Endometrium (tissue), 2 donors: Measurements from ENCODE around the gene VPS26A.

Experiments
- FAIRE-seq: peaks from 2 replicates; lab custom pipeline; 2012; peaks lifted over from hg19 to GRCh38; lab: Jason Lieb, UNC
- donor health status: control.
- donor health status: control.

VPS26A gene

DNA sequence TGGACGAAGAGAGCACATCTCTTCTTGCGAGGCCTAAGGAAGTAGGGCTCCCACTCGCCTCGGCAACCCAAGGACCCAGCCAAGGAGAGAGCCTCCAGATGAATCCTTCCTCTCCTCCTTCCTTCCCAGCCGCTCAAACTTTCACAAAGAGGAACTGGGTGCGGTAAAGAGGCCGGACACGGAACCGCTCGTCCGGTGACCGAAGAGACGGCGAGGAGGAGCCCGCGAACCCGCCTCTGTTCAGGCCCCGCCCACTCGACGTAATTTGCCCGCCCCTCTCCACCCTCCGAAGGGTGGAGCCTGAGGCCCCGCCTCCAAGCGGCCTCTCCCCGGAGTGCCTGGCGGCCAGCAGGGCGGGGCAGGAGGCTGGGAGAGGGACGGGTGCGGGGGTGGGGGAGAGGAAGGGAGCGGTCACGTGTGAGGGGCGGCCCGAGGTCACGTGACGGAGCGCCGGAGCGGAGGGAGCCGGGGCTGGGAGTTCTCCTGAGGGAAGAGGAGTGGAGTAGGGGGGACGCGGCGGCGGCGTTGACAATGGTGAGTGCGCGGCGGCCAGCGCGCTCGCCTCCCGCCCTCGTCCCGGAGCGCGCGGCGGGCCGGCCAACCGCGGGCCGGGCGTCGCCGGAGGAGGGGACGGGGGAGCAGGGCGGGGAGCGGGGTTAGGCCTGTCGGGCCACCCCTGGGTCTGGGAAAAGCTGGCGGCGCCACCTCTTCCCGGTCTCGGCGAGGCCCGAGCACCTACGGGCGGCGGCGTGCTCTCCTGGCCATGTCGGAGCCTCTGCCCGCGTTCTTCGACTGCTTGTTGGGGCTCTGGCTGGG is at the start of gene VPS26A:
VPS26A (plus strand) TSS at position 432 of the 816 bp plus-strand sequence; CDS start at position 532, 100 bp downstream.
- peak; percentile 90 for FAIRE-seq

DNA sequence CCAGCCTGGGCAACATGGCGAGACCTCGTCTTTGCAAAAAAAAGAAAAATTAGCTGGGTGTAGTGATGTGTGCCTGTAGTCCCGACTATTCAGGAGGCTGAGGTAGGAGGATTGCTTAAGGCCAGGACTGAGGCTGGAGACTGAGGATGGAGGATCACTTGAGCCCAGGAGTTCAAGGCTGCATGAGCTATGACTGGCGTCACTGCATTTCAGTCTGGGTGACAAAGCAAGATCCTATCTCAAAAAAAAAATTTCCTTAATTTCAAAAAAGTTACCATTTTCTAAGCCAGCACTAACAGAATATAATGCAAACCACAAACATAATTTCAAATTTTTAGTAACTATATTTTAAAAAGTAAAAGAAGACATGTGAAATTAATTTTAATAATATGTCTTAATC is 49.4 kb upstream of the VPS26A start:
- FAIRE-seq, result no peak

DNA sequence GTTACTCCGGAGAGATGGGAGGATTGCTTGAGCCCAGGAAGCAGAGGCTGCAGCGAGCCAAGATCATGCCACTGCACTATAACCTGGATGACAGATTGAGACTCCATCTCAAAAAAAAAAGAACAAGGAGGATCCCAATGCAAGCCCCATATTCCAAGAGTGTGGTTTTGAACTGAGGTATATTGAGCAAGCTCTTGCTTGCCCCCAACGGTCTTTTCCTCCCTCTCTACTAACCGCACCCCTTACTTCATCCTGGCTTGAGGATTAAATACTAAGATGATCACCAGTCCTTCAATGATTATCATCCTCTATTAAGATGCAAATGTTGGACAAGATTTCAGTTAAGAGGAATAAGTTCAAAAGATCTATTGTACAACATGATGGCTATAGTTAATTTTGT is 48.5 kb upstream of the VPS26A start:
- FAIRE-seq, result no peak

DNA sequence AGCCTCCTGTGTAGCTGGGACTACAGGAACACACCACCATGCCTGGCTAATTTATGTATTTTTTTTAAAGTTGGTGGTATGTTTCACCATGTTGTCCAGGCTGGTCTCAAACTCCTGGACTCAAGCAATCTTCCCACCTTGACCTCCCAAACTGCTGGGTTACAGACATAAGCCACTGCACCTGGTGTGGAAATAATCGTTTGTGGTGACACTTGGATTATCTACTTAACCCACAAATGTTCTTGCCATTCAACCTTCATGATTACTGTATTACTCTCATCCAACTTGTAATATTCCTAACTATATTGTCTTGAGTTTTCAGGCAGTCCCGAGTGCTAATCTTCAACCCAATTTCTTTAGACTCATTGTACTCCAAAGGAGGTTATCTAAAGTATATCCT is 45.7 kb upstream of the VPS26A start:
- no peak for FAIRE-seq

DNA sequence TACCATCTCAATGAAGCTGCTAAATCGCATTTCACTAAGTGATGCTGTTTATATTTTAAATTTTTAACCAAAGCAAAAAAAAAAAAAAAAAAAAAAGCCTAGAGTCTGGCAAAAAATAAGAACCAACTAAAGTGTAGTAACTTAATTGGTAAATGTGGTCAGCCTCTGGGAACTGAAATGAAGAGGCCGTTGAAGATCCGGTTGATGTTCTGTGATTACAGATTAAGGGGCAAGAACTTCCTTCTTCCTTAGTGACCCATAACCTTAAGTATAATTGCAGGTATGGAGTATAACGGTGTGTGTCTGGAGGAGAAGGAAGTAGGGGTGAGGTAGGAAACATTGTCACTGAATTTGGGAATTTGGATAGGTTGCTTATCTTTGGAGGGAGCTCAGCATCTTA is 43.8 kb upstream of the VPS26A start:
- FAIRE-seq, result no peak

DNA sequence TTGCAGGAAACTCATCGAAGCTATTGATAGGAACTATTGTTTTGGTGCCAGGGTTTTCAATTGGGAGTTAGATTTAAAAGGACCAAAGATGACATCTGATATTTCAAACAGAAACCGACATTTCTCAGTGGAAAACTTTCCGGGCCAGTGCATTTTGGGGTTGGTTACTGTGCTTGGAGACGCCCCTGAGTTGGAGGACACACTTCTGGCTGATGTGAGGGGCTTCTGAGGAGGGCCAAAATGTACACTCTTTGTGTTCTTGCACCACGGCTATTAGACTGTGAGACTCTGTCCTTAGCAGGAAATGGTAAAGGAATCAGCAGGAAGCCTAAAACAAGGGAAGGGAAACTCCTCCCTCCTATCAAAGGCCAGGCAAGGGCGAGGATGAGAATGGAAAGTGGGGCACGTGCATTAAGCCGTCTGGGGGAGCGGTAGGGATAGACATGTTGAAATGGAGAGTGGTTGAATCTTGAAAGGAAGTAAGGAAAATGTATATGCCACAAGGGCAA is 37.9 kb upstream of the VPS26A start:
- no peak for FAIRE-seq

DNA sequence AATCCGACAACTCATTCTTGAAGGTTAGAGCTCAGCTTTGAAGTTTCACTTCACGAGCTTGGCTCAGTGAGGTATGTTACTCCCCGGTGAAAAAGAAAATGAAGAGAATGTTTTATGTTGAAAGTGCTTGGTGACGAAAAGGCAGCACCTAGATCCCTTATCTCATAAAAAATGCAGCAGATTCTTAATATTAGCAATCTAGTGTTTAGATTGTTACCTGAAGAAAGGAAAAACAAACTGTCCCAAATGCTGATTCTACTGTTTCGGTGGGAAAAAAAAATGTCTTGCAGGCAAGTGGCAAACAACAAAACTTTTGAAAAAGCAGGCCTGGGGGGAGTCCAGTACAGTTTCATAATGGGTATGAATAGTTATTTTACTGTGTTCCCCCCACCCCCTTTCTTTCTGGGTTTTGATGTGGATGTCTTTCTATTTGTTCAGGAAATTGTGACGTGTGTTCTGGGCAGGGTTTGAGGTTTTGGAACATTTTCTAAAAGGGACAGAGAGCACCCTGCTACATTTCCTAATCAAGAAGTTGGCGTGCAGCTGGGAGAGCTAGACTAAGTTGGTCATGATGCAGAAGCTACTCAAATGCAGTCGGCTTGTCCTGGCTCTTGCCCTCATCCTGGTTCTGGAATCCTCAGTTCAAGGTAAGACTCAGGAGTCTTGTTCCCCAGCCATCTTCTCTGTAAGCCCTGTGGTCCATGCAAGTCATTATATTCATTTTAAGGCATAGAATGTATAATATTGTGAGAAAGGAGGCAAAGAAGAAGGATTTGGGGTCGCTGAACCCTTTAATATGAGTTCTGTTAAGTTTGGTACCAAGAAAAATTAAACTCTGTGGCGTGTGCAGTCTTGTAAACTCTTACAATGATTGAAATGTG is 36.1 kb upstream of the VPS26A start, which contains the start of gene SRGN:
SRGN (plus strand) TSS at position 514 of the 881 bp plus-strand sequence; CDS start at position 569, 55 bp downstream.
- FAIRE-seq, result no peak

DNA sequence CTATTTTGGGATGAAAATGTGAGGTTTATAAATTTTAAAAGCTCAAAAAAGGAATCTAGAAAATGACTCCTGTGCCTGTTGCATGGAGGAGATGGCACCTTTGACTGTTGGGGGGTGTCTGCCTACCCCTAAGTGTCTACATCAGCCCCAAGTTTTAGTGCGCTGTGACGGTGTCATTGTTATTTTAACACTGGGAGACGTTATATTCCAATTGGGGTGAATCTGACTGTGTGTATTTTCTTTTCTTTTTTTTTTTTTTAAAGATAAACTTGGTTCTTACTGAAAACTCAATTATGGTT is 35.6 kb upstream of the VPS26A start:
- no peak for FAIRE-seq

DNA sequence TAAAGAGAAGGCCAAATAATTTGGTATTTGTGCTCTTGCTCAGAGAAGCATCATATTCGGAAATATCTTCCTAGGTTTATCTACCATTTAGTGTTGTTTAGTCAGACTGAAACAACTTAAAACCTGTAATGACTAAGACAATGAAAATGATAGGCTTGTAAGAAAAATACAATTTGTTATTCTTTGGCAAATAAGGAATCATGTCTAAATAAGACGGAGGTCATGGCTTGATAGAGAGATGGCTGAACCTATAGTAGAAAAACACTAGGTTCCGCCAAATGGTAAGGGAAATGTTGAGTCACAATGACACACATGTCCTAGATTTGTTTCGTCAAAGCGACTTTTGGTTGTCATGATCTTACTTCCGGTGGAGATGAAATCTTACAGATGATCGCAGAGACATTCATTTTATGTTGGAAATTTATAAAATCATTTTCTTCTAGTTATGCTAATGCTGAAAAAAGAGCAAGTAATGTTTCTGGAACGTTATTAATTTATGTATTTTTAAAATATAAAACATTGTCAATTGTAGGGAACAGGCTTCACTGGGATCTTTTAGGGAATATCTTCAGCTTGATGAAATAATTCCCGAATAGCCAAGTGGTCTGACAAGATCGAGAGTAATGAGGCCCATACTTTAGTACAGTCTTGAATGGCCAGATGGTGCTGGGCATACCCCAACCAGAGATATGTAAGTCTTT is 35.0 kb upstream of the VPS26A start:
- no peak for FAIRE-seq

DNA sequence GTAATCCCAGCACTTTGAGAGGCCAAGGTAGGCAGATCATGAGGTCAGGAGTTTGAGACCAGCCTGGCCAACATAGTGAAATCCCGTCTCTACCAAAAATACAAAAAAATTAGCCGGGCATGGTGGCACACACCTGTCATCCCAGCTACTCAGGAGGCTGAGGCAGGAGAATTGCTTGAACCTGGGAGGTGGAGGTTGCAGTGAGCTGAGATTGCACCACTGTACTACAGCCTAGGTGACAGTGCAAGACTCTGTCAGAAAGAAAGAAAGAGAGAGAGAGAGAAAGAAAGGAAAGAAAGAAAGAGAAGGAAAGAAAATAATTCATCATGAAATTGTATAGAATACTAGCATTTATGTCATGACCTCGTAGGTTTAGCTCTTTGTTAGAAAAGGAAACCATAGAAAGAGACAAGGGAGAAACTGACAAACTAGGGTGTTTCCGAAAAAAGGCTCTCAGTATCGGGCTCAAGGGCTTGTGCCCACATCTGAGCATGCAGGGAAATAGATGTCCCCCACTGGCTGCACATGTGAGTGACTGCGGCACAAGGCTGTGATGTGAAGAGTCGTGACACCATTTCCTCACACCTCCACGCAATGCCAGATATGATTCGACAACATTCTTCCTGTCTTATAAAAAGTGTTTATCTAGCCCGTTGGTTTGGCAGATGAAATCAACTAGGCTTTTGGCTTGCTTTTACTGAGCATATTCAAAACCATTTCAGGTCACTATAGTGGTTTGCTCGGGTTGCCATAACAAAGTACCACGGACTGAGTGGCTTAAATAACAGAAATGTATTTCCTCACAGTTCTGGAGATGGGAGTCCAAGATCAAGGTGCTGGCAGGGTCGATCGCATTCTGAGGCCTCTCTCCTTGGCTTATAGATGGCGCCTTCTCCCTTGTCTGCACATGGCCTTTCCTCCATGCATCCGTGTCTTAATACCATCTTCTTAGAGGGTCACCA is 34.1 kb upstream of the VPS26A start:
- FAIRE-seq, result no peak

DNA sequence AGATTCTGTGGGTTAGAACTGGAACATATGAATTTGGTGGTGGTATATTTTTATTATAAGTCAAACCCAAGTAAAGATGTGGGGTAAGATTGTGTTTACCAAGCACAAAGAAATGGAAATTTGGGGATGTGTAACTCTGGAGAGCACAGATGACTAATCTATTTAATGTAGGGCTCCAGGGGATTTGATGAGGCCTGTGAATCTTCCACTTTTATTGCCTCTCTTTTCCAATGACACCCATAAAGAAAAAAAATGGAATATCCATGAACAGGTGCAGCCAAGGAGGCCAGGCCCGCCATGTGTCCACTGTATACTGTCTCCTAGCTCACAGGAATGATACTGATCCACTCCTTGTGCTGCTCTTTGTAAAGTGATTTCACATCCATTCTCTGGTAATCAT is 33.3 kb upstream of the VPS26A start:
- no peak for FAIRE-seq

DNA sequence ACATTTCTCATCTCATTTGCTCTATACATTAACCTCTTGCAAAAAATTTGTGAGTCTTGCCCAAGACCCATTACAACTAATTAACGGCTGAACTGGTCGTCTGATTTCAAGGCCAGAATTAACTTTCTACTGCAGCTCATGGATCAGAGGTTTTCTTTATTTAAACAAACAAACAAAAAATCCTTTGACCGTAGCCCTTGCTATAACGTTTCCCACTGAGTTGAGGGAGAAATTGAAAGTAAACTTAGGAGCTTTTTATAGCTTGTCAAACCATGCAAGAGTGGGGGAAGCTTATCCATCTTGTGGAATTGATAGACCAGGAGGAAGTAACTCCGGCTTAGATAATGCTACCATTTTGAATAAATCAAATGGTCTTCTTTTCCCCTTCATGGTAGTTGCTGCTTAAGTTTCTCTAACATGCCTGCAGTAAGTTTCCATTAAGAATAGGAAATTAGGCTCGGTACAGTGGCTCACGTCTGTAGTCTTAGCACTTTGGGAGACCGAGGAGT is 32.8 kb upstream of the VPS26A start:
- FAIRE-seq, result no peak

DNA sequence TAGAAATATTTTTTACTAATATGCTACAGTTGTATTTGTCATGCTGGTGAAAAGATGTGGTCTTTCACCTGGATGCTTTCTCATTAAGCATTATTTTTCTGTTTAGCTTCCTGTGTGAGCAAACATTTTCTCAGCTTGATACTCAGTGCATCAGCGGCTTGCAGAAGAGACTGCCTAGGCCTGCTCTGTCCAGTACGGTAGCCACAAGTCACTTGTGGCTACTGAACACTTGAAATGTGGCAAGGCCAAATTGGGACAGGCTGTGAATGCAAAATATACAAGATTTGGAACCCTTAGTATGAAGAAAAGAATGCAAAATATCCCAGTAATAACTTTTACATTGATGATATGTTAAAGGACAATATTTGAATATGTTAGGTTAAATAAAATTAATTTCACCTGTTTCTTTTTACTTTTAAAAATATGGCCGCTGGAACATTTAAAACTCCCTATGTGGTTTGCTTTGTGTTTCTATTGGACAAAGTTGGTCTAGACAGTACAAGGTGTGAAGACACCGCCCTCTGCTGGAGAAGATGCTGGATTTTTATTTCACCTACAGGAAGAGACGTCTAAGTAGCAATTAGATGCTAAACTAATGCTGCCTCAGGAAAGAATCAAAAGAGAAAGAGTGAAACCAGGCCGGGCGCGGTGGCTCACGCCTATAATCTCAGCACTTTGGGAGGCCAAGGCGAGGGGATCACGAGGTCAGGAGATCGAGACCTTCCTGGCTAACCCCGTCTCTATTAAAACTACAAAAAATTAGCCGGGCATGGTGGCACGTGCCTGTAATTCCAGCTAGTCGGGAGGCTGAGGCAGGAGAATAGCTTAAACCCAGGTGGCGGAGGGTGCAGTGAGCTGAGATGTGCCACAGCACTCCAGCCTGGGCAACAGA is 30.8 kb upstream of the VPS26A start:
- FAIRE-seq, result peak; percentile 84

DNA sequence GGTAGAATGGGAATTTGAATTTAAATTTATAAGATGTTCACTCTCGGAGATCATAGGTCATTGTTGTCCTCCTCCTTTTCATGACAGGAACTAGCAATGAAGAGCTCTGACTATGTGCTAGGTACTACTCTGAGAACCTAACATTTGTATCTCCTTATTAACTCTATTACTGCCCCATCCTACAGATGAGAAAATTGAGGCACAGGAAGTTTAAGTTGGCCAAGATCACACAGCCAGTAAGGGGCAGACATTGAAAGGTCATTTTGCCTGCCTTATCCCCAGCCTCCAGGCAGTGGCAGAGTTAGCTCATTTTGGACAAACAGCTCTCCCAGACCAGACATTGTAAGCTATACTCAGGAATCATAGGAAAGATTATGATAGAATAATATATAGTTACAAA is 30.0 kb upstream of the VPS26A start:
- no peak for FAIRE-seq

DNA sequence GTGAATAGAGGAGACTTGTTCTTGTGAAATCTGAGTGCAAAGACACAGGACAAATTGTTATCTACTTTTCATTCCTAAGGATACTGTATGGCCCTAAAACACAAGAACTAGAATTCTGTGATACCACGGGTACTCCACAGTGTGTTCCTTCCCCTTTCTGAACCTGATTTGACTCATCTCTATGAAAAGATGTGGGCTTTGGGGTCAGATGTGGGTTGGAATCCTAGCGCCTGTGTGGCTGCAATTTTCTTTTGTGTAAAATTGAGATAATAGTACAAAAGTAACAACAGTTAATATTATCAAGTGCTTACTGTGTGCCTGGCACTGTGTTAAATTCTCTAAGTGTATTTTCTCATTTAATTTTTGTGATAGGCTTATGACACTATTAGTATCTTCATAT is 27.9 kb upstream of the VPS26A start:
- FAIRE-seq, result no peak

DNA sequence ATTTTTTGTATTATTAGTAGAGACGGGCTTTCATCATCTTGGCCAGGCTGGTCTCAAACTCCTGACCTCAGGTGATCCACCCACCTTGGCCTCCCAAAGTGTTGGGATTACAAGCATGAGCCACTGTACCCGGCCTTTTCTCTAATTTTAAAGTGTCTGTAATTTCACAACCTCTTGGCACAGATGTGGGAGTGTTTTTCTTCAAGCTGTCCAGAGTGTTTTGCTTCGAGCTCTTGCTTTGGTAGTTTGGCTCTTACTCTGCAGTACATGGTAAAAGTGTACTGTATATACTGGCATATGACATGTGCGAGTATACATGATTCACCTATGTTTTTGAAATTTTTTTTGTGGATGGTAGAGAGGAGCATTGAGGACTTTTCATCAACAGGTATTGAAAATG is 26.2 kb upstream of the VPS26A start:
- FAIRE-seq, result no peak

DNA sequence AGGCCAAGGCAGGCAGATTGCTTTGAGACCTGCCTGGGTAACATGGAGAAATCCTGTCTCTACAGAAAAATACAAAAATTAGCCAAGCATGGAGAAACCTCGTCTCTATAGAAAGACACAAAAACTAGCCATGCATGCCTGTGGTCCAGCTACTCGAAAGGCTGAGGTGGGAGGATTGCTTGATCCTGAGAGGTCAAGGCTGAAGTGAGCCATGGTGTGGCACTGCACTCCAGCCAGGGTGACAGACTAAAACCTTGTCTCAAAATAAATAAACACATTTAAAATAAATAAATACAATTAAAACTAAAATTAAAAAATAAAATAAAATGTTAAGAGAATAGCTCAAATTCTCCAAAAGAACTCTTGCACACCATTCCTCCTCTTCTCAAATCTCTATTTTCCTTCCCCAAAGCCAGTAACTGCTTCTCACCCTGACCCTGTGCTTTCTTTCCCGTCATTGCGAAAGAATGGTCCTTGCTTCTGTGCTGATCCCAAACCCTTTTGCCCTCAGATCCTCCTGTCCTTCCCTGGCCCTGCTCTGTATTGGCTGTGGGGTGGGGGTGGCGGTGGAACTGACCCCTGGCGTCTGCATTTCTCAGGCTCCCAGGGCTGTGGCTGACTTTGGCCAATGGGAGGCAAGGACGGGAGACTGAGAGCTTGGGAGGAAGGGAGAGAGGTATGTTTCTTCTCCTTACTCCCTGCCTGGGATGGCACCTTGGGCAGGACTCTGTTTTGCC is 23.7 kb upstream of the VPS26A start:
- FAIRE-seq, result no peak

DNA sequence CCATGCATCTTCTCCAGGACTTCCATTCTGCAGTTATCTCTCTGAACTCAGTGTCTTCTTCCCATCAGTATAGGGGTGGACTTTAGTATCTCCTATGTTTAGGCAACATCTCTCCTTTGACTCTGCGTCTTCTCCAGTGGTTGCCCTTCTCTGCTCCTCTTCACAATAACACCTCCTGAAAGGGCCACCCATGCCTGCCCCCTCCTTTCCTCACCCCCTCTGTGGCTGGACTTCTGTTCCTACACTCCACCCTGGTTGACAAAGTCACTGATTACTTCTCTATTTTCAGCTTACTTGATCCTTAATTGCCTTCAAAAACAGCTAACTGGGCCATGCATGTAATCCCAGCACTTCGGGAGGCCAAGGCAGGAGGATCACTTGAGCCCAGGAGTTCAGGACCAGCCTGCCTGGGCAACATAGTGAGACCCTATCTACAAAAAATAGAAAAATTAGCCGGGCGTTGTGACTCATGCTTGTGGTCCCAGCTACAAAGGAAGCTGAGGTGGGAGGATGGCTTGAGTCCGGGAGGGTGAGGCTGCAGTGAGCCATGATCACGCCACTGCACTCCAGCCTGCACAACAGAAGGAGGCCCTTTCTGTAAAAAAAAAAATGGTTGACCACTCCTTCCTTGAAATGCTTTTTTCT is 22.4 kb upstream of the VPS26A start:
- FAIRE-seq, result no peak

DNA sequence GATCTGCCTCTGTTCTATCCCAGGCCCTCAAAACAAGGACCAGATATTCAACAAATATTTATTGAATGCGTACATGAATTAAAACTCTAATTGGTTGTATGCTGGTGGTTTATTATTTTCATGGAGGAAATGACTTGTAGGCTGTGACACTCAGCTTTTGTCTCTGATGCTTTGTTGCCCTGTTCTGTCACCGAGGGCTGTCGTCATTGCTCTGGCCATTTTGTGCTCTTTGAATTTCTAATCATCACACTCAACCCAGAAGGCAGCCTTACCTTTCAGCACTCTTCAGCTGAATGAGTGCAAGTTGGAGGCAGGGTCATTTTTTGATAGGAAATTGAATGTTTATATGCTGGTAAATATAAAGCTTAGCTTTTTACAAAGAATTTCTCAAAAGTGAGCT is 21.5 kb upstream of the VPS26A start:
- FAIRE-seq, result no peak
